ENCODE data around the gene ADGRL3. TPM values are rescaled to one million over a fixed set of nuclear protein-coding genes. Genes with fewer than 3 reads are reported as not detected.

The ADGRL3 gene
- 44.8 TPM for total RNA-seq (ENCODE audit: unreplicated experiment)
- long read RNA-seq, partial matches to known transcripts, result 1 of 4 reads
- long read RNA-seq, other reads (novel, unspliced or antisense), result 3 of 4 reads

DNA sequence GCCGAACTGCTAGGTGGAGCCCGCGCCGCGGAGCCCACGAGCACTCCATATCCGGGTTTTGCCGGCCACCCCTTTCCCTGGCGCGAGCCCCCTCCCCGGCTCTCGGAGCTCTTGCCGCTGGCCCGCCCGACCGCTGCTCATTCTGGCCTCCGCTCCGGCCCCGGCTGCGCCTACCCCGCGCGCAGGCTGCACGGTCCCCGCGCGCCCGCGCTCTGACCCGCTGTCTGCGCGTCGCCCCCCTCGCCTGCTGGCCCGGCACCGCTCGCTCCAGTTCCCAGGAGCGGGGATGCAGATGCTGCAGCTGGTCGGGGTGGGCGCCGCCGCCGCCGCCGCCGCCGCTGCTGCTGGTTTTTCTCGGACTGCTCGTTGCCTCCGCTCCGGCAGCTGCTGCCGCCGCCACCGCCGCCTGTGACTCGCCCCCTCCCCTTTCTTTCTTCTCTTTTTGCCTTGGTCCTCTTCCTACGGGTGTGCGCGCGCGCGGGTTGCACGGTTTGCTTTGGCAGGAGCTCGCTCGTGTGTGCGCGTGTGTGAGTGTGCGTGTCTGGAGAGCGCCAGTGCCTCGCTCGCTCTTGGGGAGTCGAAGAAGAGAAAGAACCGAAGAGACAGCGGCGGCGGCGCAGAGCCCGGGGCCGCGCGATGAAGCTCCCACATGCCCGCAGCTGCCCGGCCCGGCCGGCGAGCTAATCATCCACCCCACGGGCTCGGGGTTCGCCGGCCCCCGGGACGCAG lies at the start of gene ADGRL3:
TSS of gene ADGRL3 (plus strand) at position 140 of the 729 bp plus-strand sequence.
- Mint-ChIP-seq H3K36me3 (ENCODE audit: low read depth, unreplicated experiment) (no peaks in the 10 kb centered on the region), H3K27ac (ENCODE audit: unreplicated experiment) (peak within 1 kb of the TSS; percentile 89), H3K4me1 (ENCODE audit: unreplicated experiment) (peaks cover 29% of the 10 kb centered on the region), H3K4me3 (ENCODE audit: unreplicated experiment) (peak within 1 kb of the TSS; percentile 99), H3K27me3 (ENCODE audit: unreplicated experiment) (peaks cover 25% of the 10 kb centered on the region), H3K9me3 (ENCODE audit: unreplicated experiment) (no peaks in the 10 kb centered on the region)
- no peak for TF ChIP-seq CTCF (IDR thresholded peaks at IDR 0.05; ENCODE audit: unreplicated experiment)
- DNase-seq (ENCODE audit: low spot score), result peak; percentile 75

DNA sequence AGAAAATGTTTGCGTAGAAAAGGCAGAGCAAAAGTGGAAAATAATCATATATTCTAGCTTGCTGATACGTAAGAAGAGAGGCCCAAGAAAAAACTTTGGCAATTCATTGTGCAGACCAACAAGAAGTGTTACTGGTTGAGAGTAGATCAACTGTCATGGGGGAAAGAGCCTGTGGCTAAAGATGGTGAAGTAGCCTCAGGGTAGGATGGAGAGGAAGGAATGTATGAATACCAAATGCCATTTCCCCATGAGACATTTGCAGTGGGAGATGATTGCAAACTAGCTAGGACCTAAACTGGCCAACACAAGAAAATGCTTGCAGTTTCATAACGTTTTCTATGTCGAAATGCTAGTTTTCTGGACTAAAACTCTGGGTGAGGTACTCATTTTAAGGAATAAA lies 47.7 kb upstream of the ADGRL3 start:
- Mint-ChIP-seq H3K4me1 (ENCODE audit: unreplicated experiment) (no peaks in the 10 kb centered on the region), H3K27ac (ENCODE audit: unreplicated experiment) (no peak overlapping the region), H3K4me3 (ENCODE audit: unreplicated experiment) (no peak overlapping the region), H3K36me3 (ENCODE audit: low read depth, unreplicated experiment) (no peaks in the 10 kb centered on the region), H3K27me3 (ENCODE audit: unreplicated experiment) (no peaks in the 10 kb centered on the region), H3K9me3 (ENCODE audit: unreplicated experiment) (no peaks in the 10 kb centered on the region)
- TF ChIP-seq CTCF (IDR thresholded peaks at IDR 0.05; ENCODE audit: unreplicated experiment), result no peak
- DNase-seq (ENCODE audit: low spot score), result no peak

- Mint-ChIP-seq H3K4me1 (ENCODE audit: unreplicated experiment) (no peaks in the 10 kb centered on the region), H3K27me3 (ENCODE audit: unreplicated experiment) (peaks cover 1% of the 10 kb centered on the region), H3K9me3 (ENCODE audit: unreplicated experiment) (no peaks in the 10 kb centered on the region), H3K4me3 (ENCODE audit: unreplicated experiment) (no peak overlapping the region), H3K27ac (ENCODE audit: unreplicated experiment) (no peak overlapping the region), H3K36me3 (ENCODE audit: low read depth, unreplicated experiment) (no peaks in the 10 kb centered on the region)
- DNase-seq (ENCODE audit: low spot score), result no peak
- no peak for TF ChIP-seq CTCF (IDR thresholded peaks at IDR 0.05; ENCODE audit: unreplicated experiment)
Measured at GRCh38 chr4:61160478-61160877, 39.6 kb upstream of the ADGRL3 start.

- Mint-ChIP-seq H3K36me3 (ENCODE audit: low read depth, unreplicated experiment) (no peaks in the 10 kb centered on the region), H3K4me3 (ENCODE audit: unreplicated experiment) (no peak overlapping the region), H3K4me1 (ENCODE audit: unreplicated experiment) (no peaks in the 10 kb centered on the region), H3K27ac (ENCODE audit: unreplicated experiment) (no peak overlapping the region), H3K27me3 (ENCODE audit: unreplicated experiment) (peaks cover 1% of the 10 kb centered on the region), H3K9me3 (ENCODE audit: unreplicated experiment) (no peaks in the 10 kb centered on the region)
- TF ChIP-seq CTCF (IDR thresholded peaks at IDR 0.05; ENCODE audit: unreplicated experiment), result no peak
- no peak for DNase-seq (ENCODE audit: low spot score)
Measured at GRCh38 chr4:61162116-61162515, 38.0 kb upstream of the ADGRL3 start.

DNA sequence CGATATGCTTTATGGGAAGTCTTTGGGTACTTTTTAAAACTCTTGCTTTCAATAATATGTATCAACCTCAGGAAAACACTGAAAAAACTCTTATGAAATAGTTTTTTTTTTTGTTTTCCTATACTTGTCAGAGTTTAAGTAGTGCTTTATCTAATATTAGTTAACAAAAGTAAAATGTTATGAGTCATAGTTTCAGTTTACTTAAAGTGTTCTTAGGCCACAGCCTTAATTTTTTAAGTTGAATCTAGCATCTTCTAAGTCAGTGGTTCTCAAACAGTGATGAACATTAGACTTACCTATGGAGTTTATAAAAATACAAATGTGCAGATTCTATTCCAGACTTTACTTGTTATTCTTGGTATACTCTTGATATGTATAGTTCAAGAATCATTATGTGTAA lies 26.3 kb upstream of the ADGRL3 start:
- Mint-ChIP-seq H3K9me3 (ENCODE audit: unreplicated experiment) (no peaks in the 10 kb centered on the region), H3K4me1 (ENCODE audit: unreplicated experiment) (no peaks in the 10 kb centered on the region), H3K4me3 (ENCODE audit: unreplicated experiment) (no peak overlapping the region), H3K27ac (ENCODE audit: unreplicated experiment) (no peak overlapping the region), H3K36me3 (ENCODE audit: low read depth, unreplicated experiment) (no peaks in the 10 kb centered on the region), H3K27me3 (ENCODE audit: unreplicated experiment) (no peaks in the 10 kb centered on the region)
- no peak for TF ChIP-seq CTCF (IDR thresholded peaks at IDR 0.05; ENCODE audit: unreplicated experiment)
- no peak for DNase-seq (ENCODE audit: low spot score)

Measured in endothelial cell (in vitro differentiated cells).